Activated CD4-positive, alpha-beta T cell treated with anti-CD3 and anti-CD28 coated beads, Interleukin-2, Interleukin-6, amounts not matched to agents 100 ng/mL and 50 ng/mL, durations not matched to agents 16 hours and 8 hours (primary cell): ENCODE data around the gene EYA3.

Source experiments
- DNase-seq: peaks from one replicate; pipeline ENCODE4 v3.0.0-alpha.2; 2020

EYA3 gene

GRCh38 chr1:27935721-27936120, 152.7 kb downstream of the EYA3 start:
- DNase-seq = no peak

GRCh38 chr1:27934818-27935549, 153.4 kb downstream of the EYA3 start, which contains the start of gene SMPDL3B:
Gene SMPDL3B, plus strand, starts transcription at chr1:27935000. Its CDS starts 184 bp downstream, at chr1:27935184.
- no peak for DNase-seq

GRCh38 chr1:27931759-27932158, 156.7 kb downstream of the EYA3 start:
- DNase-seq = no peak

GRCh38 chr1:27931184-27931583, 157.2 kb downstream of the EYA3 start:
- DNase-seq = no peak

- no peak for DNase-seq
These were observed 160.0 kb downstream of the EYA3 start for GRCh38 chr1:27928216-27928954.

GRCh38 chr1:27922272-27922671, 166.1 kb downstream of the EYA3 start:
- DNase-seq = no peak
